Neutrophil (primary cell): ENCODE measurements around the gene MBOAT2.
A peak's percentile ranks its signal among the peaks of the same experiment; 100 is the strongest.
"Not testable (repeated sequence)": the region's sequence is repeated elsewhere in the genome, so short reads cannot be mapped to it uniquely, and the experiment has no call there.

ENCODE experiments used
- H3K27ac ChIP-seq: fragments of 200-600 bp; sonication (generic); 2 replicates; pipeline ENCODE4 v1.5.1; 2016; ENCODE audit warnings: mild to moderate bottlenecking, moderate library complexity
- H3K27me3 ChIP-seq: fragments of 200-600 bp; sonication (generic); 2 replicates; pipeline ENCODE4 v1.6.0; 2016; ENCODE audit warnings: mild to moderate bottlenecking
- H3K36me3 ChIP-seq: fragments of 200-600 bp; sonication (generic); 2 replicates; pipeline ENCODE4 v1.5.1; 2017
- H3K4me1 ChIP-seq, 2 experiments: fragments of 200-600 bp in 1 of 2; sonication (generic) in 1 of 2; 1 replicate in 1 of 2; 2 replicates in 1 of 2; pipeline versions ENCODE4 v1.5.1 to v1.6.1; 2013 to 2016; ENCODE audit warnings: low read depth in 1 of 2, low read length in 1 of 2, mild to moderate bottlenecking in 1 of 2, moderate library complexity in 1 of 2; ENCODE audit not compliant: control insufficient read depth in 1 of 2, insufficient read depth in 1 of 2
- H3K4me3 ChIP-seq, 2 experiments: fragments of 200-600 bp in 1 of 2; sonication (generic) in 1 of 2; 1 replicate in 1 of 2; 2 replicates in 1 of 2; pipeline ENCODE4 v1.5.1; 2013 to 2016; ENCODE audit warnings: low read depth in 1 of 2, low read length in 1 of 2, mild to moderate bottlenecking in 1 of 2, moderate library complexity in 1 of 2
- H3K9me3 ChIP-seq: fragments of 200-600 bp; sonication (generic); 2 replicates; pipeline ENCODE4 v1.5.1; 2016
- TF ChIP-seq, protein P1 (sequence below): fragments of 200-600 bp; sonication (generic); IDR thresholded peaks from 2 replicates; pipeline ENCODE4 v1.5.1; 2016; ENCODE audit warnings: antibody characterized with exemption

The MBOAT2 gene

DNA sequence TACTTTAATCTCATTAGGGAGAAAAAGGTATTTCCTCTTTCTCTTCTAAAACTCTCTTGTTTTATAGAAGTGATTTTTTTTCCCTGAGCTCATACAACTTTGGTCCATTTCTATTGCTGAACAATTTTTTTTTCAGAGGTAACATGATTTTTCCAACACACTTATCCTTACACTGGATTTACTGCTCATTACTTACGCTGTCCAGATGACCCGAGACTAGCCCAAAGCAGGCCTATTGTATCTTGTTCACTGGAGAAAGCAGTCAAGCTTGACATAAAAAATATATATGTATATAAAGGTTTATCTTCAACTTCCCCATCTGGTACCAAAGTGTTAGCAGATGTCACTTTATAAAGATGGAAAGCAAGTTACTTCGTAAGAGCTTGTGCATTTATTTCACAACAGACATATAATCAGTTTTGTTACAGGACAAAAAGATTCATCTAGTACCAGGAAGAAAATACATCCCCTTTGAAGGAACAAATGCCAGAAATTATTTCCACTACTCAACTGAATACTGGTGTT is 95.7 kb downstream of the MBOAT2 start:
- H3K4me3 ChIP-seq = no peak overlapping the region
- H3K27ac ChIP-seq = peak overlapping the region; percentile 26
- H3K9me3 ChIP-seq = no peaks in the 10 kb centered on the region
- no peaks in the 10 kb centered on the region for H3K27me3 ChIP-seq
- TF ChIP-seq, protein P1, sequence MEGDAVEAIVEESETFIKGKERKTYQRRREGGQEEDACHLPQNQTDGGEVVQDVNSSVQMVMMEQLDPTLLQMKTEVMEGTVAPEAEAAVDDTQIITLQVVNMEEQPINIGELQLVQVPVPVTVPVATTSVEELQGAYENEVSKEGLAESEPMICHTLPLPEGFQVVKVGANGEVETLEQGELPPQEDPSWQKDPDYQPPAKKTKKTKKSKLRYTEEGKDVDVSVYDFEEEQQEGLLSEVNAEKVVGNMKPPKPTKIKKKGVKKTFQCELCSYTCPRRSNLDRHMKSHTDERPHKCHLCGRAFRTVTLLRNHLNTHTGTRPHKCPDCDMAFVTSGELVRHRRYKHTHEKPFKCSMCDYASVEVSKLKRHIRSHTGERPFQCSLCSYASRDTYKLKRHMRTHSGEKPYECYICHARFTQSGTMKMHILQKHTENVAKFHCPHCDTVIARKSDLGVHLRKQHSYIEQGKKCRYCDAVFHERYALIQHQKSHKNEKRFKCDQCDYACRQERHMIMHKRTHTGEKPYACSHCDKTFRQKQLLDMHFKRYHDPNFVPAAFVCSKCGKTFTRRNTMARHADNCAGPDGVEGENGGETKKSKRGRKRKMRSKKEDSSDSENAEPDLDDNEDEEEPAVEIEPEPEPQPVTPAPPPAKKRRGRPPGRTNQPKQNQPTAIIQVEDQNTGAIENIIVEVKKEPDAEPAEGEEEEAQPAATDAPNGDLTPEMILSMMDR = no peak
- H3K4me1 ChIP-seq = peaks cover 4 to 6% of the 10 kb centered on the region in 2 experiments
- peaks cover 17% of the 10 kb centered on the region for H3K36me3 ChIP-seq

DNA sequence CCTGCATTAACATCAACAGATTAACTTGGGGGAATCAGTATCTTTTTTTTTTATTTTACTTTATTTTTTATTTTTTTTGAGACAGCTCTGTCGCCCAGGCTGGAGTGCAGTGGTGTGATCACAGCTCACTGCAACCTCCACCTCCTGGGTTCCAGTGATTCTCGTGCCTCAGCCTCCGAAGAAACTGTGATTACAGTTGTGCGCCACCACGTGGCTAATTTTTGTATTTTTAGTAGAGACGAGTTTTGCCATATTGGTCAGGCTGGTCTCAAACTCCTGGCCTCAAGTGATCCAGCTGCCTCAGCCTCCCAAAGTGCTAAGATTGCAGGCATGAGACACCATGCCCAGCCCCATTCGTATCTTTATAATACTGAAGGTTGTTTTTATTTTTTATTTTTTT is 99.6 kb downstream of the MBOAT2 start:
- H3K36me3 ChIP-seq = peaks cover 37% of the 10 kb centered on the region
- H3K27ac ChIP-seq, H3K4me3 ChIP-seq, H3K4me1 ChIP-seq, H3K27me3 ChIP-seq, H3K9me3 ChIP-seq: not testable (repeated sequence)

DNA sequence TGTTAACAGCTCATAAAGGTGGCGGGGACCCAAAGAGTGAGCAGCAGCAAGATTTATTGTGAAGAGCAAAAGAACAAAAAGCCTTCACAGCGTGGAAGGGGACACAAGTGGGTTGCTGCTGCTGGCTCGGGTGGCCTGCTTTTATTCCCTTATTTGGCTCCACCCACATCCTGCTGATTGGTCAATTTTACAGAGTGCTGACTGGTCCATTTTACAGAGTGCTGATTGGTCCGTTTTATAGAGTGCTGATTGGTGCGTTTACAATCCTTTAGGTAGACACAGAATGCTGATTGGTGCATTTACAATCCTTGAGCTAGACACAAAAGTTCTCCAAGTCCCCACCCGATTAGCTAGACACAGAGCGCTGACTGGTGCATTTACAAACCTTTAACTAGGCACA is 100.7 kb downstream of the MBOAT2 start:
- H3K4me3 ChIP-seq, H3K9me3 ChIP-seq, H3K27me3 ChIP-seq: not testable (repeated sequence)
- Histone ChIP-seq H3K27ac (peak overlapping the region; percentile 25), H3K4me1 (peaks cover 11 to 12% of the 10 kb centered on the region in 2 experiments), H3K36me3 (peaks cover 33% of the 10 kb centered on the region)

DNA sequence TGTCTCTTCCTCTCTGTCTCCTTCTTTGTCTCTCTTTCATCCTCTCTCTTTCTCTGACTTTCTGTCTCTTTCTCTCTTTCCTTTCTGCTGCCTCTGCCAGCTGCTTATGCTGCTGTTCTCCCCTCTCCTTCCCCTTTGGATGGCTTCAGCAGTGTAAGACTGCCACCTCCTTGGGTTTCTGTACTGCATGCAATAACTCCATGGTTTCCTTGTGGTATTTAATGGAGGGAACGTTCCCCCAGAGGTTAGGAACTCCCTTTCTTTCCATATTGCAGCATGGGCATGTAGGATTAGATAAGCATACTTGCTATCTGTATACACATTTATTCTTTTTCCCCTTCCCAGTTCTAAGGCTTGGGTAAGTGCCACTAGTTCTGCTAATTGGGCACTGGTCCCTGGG is 106.3 kb downstream of the MBOAT2 start:
- H3K9me3 ChIP-seq, H3K27me3 ChIP-seq: not testable (repeated sequence)
- Histone ChIP-seq H3K4me3 (peak overlapping the region; percentile 44 to 45), H3K36me3 (peaks cover 31% of the 10 kb centered on the region), H3K27ac (peak overlapping the region; percentile 90), H3K4me1 (peaks cover 58 to 59% of the 10 kb centered on the region in 2 experiments)

DNA sequence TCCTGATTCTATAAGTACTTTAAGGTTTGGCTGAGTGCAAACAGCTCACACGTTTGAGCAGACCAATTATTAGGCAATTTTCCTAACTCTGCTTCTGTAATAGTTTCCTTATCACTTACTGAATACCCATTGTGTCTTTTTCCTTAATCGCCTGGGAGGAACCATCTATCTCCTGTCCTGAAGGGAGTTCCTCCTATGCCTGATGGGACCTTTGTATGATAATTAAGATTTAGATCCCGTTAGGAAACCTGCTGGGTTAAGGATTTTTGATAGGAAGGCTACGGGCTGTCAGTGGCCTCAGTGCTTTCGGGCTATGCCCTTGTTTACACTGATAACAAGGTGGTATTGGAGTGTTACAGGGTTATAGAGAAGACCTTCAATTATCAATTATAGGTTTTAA is 106.8 kb downstream of the MBOAT2 start:
- H3K9me3 ChIP-seq, H3K27me3 ChIP-seq: not testable (repeated sequence)
- Histone ChIP-seq H3K4me3 (peak overlapping the region; percentile 44 to 45), H3K4me1 (peaks cover 58 to 59% of the 10 kb centered on the region in 2 experiments), H3K27ac (peak overlapping the region; percentile 90), H3K36me3 (peaks cover 26% of the 10 kb centered on the region)

DNA sequence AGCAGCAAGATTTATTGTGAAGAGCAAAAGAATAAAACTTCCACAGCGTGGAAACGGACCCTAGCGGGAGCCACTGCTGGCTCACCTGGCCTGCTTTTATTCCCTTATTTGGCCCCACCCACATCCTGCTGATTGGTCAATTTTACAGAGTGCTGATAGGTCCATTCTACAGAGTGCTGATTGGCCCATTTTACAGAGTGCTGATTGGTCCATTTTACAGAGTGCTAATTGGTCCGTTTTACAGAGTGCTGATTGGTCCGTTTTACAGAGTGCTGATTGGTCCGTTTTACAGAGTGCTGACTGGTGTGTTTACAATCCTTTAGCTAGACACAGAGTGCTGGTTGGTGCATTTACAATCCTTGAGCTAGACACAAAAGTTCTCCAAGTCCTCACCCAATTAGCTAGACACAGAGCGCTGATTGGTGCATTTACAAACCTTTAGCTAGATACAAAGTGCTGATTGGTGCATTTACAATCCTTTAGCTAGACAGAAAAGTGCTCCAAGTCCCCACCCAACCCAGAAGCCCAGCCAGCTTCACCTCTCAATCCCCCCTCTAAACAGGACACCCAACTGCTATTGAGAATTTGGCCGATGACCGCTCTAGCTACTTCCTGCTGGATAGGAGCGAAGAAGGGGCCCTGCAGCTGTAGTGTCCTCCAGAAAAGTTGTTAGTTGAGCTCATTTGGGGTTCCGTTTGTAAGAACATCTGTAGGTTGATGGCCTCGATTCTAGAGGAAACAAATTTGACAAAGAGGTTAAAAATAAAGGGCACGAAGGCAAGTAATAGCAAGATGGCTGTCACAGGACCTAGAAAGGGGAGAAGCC is 108.2 kb downstream of the MBOAT2 start:
- Histone ChIP-seq H3K4me3 (peak overlapping the region; percentile 44 to 45), H3K36me3 (peaks cover 14% of the 10 kb centered on the region), H3K27ac (peak overlapping the region; percentile 90), H3K4me1 (peaks cover 58 to 59% of the 10 kb centered on the region in 2 experiments)
- H3K27me3 ChIP-seq, H3K9me3 ChIP-seq: not testable (repeated sequence)

DNA sequence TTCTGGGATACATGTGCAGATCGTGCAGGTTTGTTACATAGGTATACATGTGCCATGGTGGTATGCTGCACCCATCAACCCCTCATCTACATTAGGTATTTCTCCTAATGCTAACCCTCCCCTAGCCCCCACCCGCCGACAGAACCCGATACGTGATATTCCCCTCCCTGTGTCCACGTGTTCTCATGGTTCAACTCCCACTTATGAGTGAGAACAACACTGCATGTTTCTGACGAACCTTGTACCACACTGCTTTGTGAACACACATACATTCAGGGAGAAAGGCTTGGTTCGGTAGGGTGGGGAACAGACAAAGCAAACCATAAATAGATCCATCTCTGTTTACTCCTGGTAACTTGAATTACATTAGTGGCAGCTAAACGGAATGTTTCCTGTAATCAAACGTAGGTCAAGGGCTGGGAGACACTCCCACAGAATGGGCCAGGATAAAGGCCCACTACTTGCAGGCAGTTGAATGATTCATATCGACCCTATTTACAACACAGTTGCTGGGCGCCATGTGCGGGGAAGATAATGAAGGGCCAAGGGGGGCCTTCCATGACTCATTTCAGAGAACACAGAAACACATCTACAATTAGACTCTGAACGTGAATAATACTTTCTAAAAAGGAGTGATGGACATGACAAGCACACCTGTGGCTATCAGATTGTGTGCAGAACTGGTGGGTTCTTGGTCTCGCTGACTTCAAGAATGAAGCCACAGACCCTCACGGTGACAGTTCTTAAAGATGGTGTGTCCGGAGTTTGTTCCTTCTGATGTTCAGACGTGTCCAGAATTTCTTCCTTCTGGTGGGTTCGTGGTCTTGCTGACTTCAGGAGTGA is 109.3 kb downstream of the MBOAT2 start:
- no peaks in the 10 kb centered on the region for H3K9me3 ChIP-seq
- TF ChIP-seq, protein P1 = no peak
- H3K36me3 ChIP-seq = peaks cover 18% of the 10 kb centered on the region
- peaks cover 58 to 59% of the 10 kb centered on the region in 2 experiments for H3K4me1 ChIP-seq
- peak overlapping the region; percentile 90 for H3K27ac ChIP-seq
- no peaks in the 10 kb centered on the region for H3K27me3 ChIP-seq
- peak overlapping the region in 1 of 2 experiments; percentile 43 for H3K4me3 ChIP-seq
